Transverse colon (tissue), 4 donors: ENCODE data around the gene SCAMP3. TPM values are rescaled to one million over a fixed set of nuclear protein-coding genes. Genes with fewer than 3 reads are reported as not detected.
"Not testable (repeated sequence)": the region's sequence is repeated elsewhere in the genome, so short reads cannot be mapped to it uniquely, and the experiment has no call there.

Experiments used
- DNase-seq: peaks from one replicate; pipeline ENCODE4 v3.0.0-alpha.2; 2019
- H3K27ac ChIP-seq, 4 donors: fragments of 200-600 bp; sonication (generic); 2 replicates each; pipeline ENCODE4 v1.5.1; 2016 to 2018; ENCODE audit warnings: inconsistent platforms in 4 of 4
- H3K27me3 ChIP-seq: fragments of 200-600 bp; sonication (generic); 2 replicates; pipeline ENCODE4 v1.5.1; 2017; ENCODE audit warnings: inconsistent platforms
- H3K36me3 ChIP-seq, 4 donors: fragments of 200-600 bp; sonication (generic); 2 replicates each; pipeline ENCODE4 v1.5.1; 2017 to 2019; ENCODE audit warnings: inconsistent platforms in 4 of 4
- H3K4me1 ChIP-seq, 4 donors: fragments of 200-600 bp; sonication (generic); 2 replicates each; pipeline ENCODE4 v1.5.1; 2017 to 2020; ENCODE audit warnings: inconsistent platforms in 4 of 4
- H3K4me3 ChIP-seq, 4 donors: fragments of 200-600 bp; sonication (generic); 1 replicate in 1 of 4; 2 replicates in 3 of 4; pipeline versions ENCODE4 v1.5.1 to v1.6.1; 2017 to 2019; ENCODE audit warnings: inconsistent platforms in 4 of 4
- H3K9me3 ChIP-seq, 2 donors: fragments of 200-600 bp; sonication (generic); 2 replicates each; pipeline ENCODE4 v1.5.1; 2017 to 2019; ENCODE audit warnings: inconsistent platforms in 2 of 2
- CTCF ChIP-seq, 5 experiments: fragments of 200-600 bp in 3 of 5; fragments of 450-650 bp in 2 of 5; sonication (generic) in 3 of 5; IDR thresholded peaks; 1 replicate in 2 of 5; 2 replicates in 3 of 5; pipeline ENCODE4 v1.5.1; 2016 to 2017; ENCODE audit warnings: antibody characterized with exemption in 5 of 5, inconsistent platforms in 3 of 5, mild to moderate bottlenecking in 2 of 5, moderate library complexity in 1 of 5
- EP300 ChIP-seq: sonication (generic); formaldehyde crosslinking; IDR thresholded peaks from one replicate; pipeline ENCODE4 v1.6.1; 2017; ENCODE audit warnings: antibody characterized with exemption, low read depth
- POLR2AphosphoS5 ChIP-seq, 3 donors: sonication (generic); formaldehyde crosslinking; IDR thresholded peaks; one replicate each; pipeline ENCODE4 v1.6.1; 2016; ENCODE audit warnings: antibody characterized with exemption in 3 of 3
- WGBS, 2 donors: methylation state at CpG; one replicate each; pipeline ENCODE4 v1.1.5; 2018; ENCODE audit warnings: low coverage in 1 of 2; 5-methylcytosine and 5-hydroxymethylcytosine counted together
- in situ Hi-C, 4 donors: fragments of 200-750 bp; cut with MboI; loops; one replicate each; pipeline versions ENCODE4 v1.15.0 to v1.15.1; 2017; ENCODE audit warnings: low sequenced_read_pairs in 3 of 4, low pct_ligation_motif_present in 1 of 4, low pct_unique_long_range_greater_than_20kb in 1 of 4
- intact Hi-C: fragments of 100-400 bp; cut with DNase I; formaldehyde crosslinking; loops from one replicate; pipeline ENCODE4 v1.15.1; 2023; ENCODE audit warnings: low total_unique reads
- total RNA-seq, 4 donors: library from RNA; depleted of rRNA; stranded (reverse); fragments of >200 nt; gene quantifications; one replicate each; pipeline ENCODE4 v1.1.0, GENCODE V29; 2016

SCAMP3 gene
- total RNA-seq, 4 donors from 2014 or later, result 7.8 to 61.3 (median 35.2) TPM

- TF ChIP-seq POLR2AphosphoS5 (IDR thresholded peaks at IDR 0.05) (peak; percentile 23 to 70 (median 37)), CTCF (IDR thresholded peaks at IDR 0.05) (no peak)
- H3K4me3 ChIP-seq, result peak overlapping the region in 3 of 4 donors; percentile 16 to 58 (median 28)
- peak overlapping the region; percentile 65 to 97 (median 78) for H3K27ac ChIP-seq
- 11% methylated on average over 4 of the region's 4 CpGs; no CpG with 5 or more reads in 1 of the 2 donors for WGBS, 2 donors
- no peaks in the 10 kb centered on the region for H3K9me3 ChIP-seq
- peaks cover 0 to 11% (median 5%) of the 10 kb centered on the region in 4 donors for H3K36me3 ChIP-seq
- in situ Hi-C loops (no loop called here), intact Hi-C loops (no loop called here)
- peaks cover 20 to 46% (median 32%) of the 10 kb centered on the region in 4 donors for H3K4me1 ChIP-seq
- no peaks in the 10 kb centered on the region for H3K27me3 ChIP-seq
- peak; percentile 84 for DNase-seq
These were observed 21.0 kb downstream of the SCAMP3 start for GRCh38 chr1:155241069-155241679.

GRCh38 chr1:155236451-155236850 is 25.7 kb downstream of the SCAMP3 start:
- in situ Hi-C loops (no loop called here), intact Hi-C loops (no loop called here)
- H3K36me3 ChIP-seq, result peaks cover 0 to 14% (median 7%) of the 10 kb centered on the region in 4 donors
- no peak for DNase-seq
- H3K27ac ChIP-seq, result no peak overlapping the region
- TF ChIP-seq POLR2AphosphoS5 (IDR thresholded peaks at IDR 0.05) (no peak), EP300 (no peak), CTCF (IDR thresholded peaks at IDR 0.05) (no peak)
- no peaks in the 10 kb centered on the region for H3K27me3 ChIP-seq
- H3K4me3 ChIP-seq, result no peak overlapping the region
- peaks cover 8 to 20% (median 10%) of the 10 kb centered on the region in 4 donors for H3K4me1 ChIP-seq
- WGBS, 2 donors, result 82% methylated on average over 5 of the region's 5 CpGs; no CpG with 5 or more reads in 1 of the 2 donors
- no peaks in the 10 kb centered on the region for H3K9me3 ChIP-seq

- H3K27me3 ChIP-seq, DNase-seq, H3K4me3 ChIP-seq, H3K4me1 ChIP-seq, in situ Hi-C loops, intact Hi-C loops, H3K9me3 ChIP-seq, H3K27ac ChIP-seq: not testable (repeated sequence)
- WGBS, 2 donors, result 94% methylated on average over 5 of the region's 9 CpGs; no CpG with 5 or more reads in 1 of the 2 donors
- H3K36me3 ChIP-seq, result peaks cover 0 to 14% (median 7%) of the 10 kb centered on the region in 4 donors
These were observed 26.8 kb downstream of the SCAMP3 start for GRCh38 chr1:155235375-155235774.

- H3K9me3 ChIP-seq, H3K27me3 ChIP-seq, H3K4me1 ChIP-seq, H3K4me3 ChIP-seq, DNase-seq, in situ Hi-C loops, intact Hi-C loops, H3K27ac ChIP-seq: not testable (repeated sequence)
- H3K36me3 ChIP-seq, result peaks cover 0 to 14% (median 7%) of the 10 kb centered on the region in 4 donors
- 93% methylated on average over 2 of the region's 5 CpGs; no CpG with 5 or more reads in 1 of the 2 donors for WGBS, 2 donors
These were observed 28.7 kb downstream of the SCAMP3 start for GRCh38 chr1:155233502-155233901.

GRCh38 chr1:155232001-155232978 is 29.9 kb downstream of the SCAMP3 start:
- H3K4me3 ChIP-seq, H3K9me3 ChIP-seq, in situ Hi-C loops, intact Hi-C loops, H3K27me3 ChIP-seq, DNase-seq: not testable (repeated sequence)
- WGBS, 2 donors, result 49 to 100% methylated on average over 1 to 7 of the region's 13 CpGs
- peaks cover 0 to 14% (median 7%) of the 10 kb centered on the region in 4 donors for H3K36me3 ChIP-seq
- H3K27ac ChIP-seq, result peak overlapping the region in 3 of 4 donors; percentile 29 to 69 (median 54)
- peaks cover 0 to 11% (median 5%) of the 10 kb centered on the region in 4 donors for H3K4me1 ChIP-seq

- H3K27me3 ChIP-seq, in situ Hi-C loops, DNase-seq, H3K9me3 ChIP-seq, H3K36me3 ChIP-seq, intact Hi-C loops, H3K4me3 ChIP-seq: not testable (repeated sequence)
- Histone ChIP-seq H3K27ac (peak overlapping the region in 1 of 4 donors; percentile 69), H3K4me1 (peaks cover 3 to 17% (median 8%) of the 10 kb centered on the region in 4 donors)
- 47% methylated on average over 3 of the region's 3 CpGs; no CpG with 5 or more reads in 1 of the 2 donors for WGBS, 2 donors
These were observed 30.9 kb downstream of the SCAMP3 start for GRCh38 chr1:155231302-155231701.
